Peyer's patch (tissue), 4 donors: Measurements from ENCODE around the gene KISS1.
"Not testable (repeated sequence)": the region's sequence is repeated elsewhere in the genome, so short reads cannot be mapped to it uniquely, and the experiment has no call there.

Experiments
- POLR2A ChIP-seq, 2 donors: fragments of 450-650 bp; IDR thresholded peaks; one replicate each; pipeline ENCODE4 v1.5.1; 2017; ENCODE audit warnings: antibody characterized with exemption in 2 of 2, mild to moderate bottlenecking in 2 of 2, moderate library complexity in 2 of 2
- TF ChIP-seq, protein P1 (sequence below), 6 experiments: fragments of 450-650 bp in 4 of 6; fragments of 200-600 bp in 2 of 6; sonication (generic) in 1 of 6; IDR thresholded peaks; one replicate each; pipeline ENCODE4 v1.5.1; 2017 to 2019; ENCODE audit warnings: antibody characterized with exemption in 6 of 6, mild to moderate bottlenecking in 3 of 6, moderate library complexity in 1 of 6

DNA sequence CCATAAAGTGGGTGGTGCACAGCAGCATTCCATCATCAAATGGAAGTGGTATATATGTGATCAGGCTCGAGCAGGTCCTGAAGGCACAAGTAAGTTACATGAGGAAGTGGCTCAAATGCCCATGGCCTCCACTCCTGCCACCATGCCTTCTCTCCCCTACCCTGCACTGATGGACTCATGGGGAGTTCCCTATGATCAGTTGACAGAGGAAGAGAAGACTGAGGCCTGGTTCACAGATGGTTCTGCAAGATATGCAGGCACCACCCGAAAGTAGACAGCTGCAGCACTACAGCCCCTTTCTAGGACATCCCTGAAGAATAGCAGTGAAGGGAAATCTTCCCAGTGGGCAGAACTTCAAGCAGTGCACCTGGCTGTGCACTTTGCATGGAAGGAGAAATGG, 42.2 kb upstream of the KISS1 start:
- TF ChIP-seq, protein P1, sequence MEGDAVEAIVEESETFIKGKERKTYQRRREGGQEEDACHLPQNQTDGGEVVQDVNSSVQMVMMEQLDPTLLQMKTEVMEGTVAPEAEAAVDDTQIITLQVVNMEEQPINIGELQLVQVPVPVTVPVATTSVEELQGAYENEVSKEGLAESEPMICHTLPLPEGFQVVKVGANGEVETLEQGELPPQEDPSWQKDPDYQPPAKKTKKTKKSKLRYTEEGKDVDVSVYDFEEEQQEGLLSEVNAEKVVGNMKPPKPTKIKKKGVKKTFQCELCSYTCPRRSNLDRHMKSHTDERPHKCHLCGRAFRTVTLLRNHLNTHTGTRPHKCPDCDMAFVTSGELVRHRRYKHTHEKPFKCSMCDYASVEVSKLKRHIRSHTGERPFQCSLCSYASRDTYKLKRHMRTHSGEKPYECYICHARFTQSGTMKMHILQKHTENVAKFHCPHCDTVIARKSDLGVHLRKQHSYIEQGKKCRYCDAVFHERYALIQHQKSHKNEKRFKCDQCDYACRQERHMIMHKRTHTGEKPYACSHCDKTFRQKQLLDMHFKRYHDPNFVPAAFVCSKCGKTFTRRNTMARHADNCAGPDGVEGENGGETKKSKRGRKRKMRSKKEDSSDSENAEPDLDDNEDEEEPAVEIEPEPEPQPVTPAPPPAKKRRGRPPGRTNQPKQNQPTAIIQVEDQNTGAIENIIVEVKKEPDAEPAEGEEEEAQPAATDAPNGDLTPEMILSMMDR (IDR thresholded peaks at IDR 0.05) = not testable (repeated sequence)
- not testable (repeated sequence) for TF ChIP-seq POLR2A (IDR thresholded peaks at IDR 0.05)
